Measurements from ENCODE around the gene CSAG1.
"Not testable (repeated sequence)": the region's sequence is repeated elsewhere in the genome, so short reads cannot be mapped to it uniquely, and the experiment has no call there.

The CSAG1 gene

GRCh38 chrX:152725409-152725808, 8.1 kb downstream of the CSAG1 start:
- no peaks in the 10 kb centered on the region for H3K4me1 ChIP-seq (ENCODE audit: insufficient read depth, low read length)
- no peaks in the 10 kb centered on the region for H3K36me3 ChIP-seq (ENCODE audit: insufficient read depth, low read length)
- H3K9me3 ChIP-seq (ENCODE audit: control insufficient read depth, insufficient read depth, low read length): no peaks in the 10 kb centered on the region
- H3K9ac ChIP-seq (ENCODE audit: low read depth, low read length): no peak overlapping the region

- not testable (repeated sequence) for H3K9ac ChIP-seq (ENCODE audit: low read depth, low read length); H3K9me3 ChIP-seq (ENCODE audit: control insufficient read depth, insufficient read depth, low read length); H3K4me1 ChIP-seq (ENCODE audit: insufficient read depth, low read length); H3K36me3 ChIP-seq (ENCODE audit: insufficient read depth, low read length)
Observed at GRCh38 chrX:152713815-152714787, 19.4 kb downstream of the CSAG1 start, which contains the start of gene MAGEA2B. MAGEA2B (plus strand) TSS chrX:152714628; CDS start chrX:152717107, 2,479 bp downstream.

DNA sequence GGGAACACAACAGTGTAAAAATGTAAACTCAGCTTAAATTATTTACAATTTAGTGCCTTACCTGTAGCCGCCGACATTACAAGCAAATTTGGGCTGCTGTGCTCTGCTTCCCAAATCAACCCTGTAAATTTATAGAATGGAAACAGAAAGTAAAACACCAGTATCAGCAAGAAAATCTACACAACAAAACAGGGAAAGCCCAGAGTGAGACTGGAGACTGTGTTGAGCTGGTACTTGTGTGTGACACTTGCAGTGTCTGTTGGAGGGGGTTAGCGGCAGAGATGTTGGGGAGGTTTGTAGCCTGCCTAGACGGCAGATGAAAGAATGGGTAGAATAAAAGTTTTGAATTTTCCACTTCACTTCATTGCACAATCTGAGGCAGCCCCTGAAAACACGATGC, 20.3 kb downstream of the CSAG1 start:
- not testable (repeated sequence) for H3K9ac ChIP-seq (ENCODE audit: low read depth, low read length); H3K36me3 ChIP-seq (ENCODE audit: insufficient read depth, low read length); H3K9me3 ChIP-seq (ENCODE audit: control insufficient read depth, insufficient read depth, low read length); H3K4me1 ChIP-seq (ENCODE audit: insufficient read depth, low read length)

GRCh38 chrX:152709173-152709572, 24.3 kb downstream of the CSAG1 start, which contains the start of gene CSAG2:
CSAG2 (minus strand) TSS chrX:152709273; CDS start chrX:152709112, 161 bp downstream.
- H3K9ac ChIP-seq (ENCODE audit: low read depth, low read length): not testable (repeated sequence)

DNA sequence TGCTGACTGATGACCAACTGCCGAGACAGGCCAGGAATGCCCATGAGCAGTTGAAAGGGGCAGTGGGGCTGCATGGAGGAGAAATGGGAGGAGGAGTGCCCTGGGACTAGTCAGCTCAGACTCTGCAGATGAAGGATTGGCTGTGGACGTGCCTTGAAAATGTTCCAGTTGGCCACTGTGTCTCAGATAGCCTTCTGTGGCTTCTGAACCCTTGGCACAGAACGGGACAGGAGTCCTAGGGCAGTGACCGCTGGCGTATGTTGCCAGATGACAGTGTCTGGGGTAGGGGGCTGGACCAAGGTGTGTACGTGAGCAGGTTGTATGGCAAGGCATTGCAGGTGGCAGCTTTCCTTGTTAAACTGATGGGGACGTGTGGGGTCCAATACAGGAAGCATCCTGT, 27.0 kb downstream of the CSAG1 start:
- H3K9me3 ChIP-seq (ENCODE audit: control insufficient read depth, insufficient read depth, low read length); H3K9ac ChIP-seq (ENCODE audit: low read depth, low read length); H3K36me3 ChIP-seq (ENCODE audit: insufficient read depth, low read length); H3K4me1 ChIP-seq (ENCODE audit: insufficient read depth, low read length): not testable (repeated sequence)

More at GRCh38 chrX:152709173-152709572, 24.3 kb downstream of the CSAG1 start, which contains the start of gene CSAG2:
- H3K9me3 ChIP-seq (ENCODE audit: control insufficient read depth, insufficient read depth, low read length); H3K4me1 ChIP-seq (ENCODE audit: insufficient read depth, low read length); H3K36me3 ChIP-seq (ENCODE audit: insufficient read depth, low read length): not testable (repeated sequence)

DNA sequence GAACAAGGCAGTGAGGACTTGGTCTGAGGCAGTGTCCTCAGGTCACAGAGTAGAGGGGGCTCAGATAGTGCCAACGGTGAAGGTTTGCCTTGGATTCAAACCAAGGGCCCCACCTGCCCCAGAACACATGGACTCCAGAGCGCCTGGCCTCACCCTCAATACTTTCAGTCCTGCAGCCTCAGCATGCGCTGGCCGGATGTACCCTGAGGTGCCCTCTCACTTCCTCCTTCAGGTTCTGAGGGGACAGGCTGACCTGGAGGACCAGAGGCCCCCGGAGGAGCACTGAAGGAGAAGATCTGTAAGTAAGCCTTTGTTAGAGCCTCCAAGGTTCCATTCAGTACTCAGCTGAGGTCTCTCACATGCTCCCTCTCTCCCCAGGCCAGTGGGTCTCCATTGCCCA, 33.1 kb downstream of the CSAG1 start:
- H3K4me1 ChIP-seq (ENCODE audit: insufficient read depth, low read length); H3K36me3 ChIP-seq (ENCODE audit: insufficient read depth, low read length); H3K9ac ChIP-seq (ENCODE audit: low read depth, low read length); H3K9me3 ChIP-seq (ENCODE audit: control insufficient read depth, insufficient read depth, low read length): not testable (repeated sequence)

- H3K4me1 ChIP-seq (ENCODE audit: insufficient read depth, low read length); H3K9ac ChIP-seq (ENCODE audit: low read depth, low read length); H3K36me3 ChIP-seq (ENCODE audit: insufficient read depth, low read length); H3K9me3 ChIP-seq (ENCODE audit: control insufficient read depth, insufficient read depth, low read length): not testable (repeated sequence)
Observed at GRCh38 chrX:152697952-152698931, 35.3 kb downstream of the CSAG1 start, which contains the start of gene MAGEA3. MAGEA3 (plus strand) TSS chrX:152698794; CDS start chrX:152700833, 2,039 bp downstream.

GRCh38 chrX:152681012-152681411, 52.5 kb downstream of the CSAG1 start:
- H3K4me1 ChIP-seq (ENCODE audit: insufficient read depth, low read length); H3K9me3 ChIP-seq (ENCODE audit: control insufficient read depth, insufficient read depth, low read length); H3K9ac ChIP-seq (ENCODE audit: low read depth, low read length); H3K36me3 ChIP-seq (ENCODE audit: insufficient read depth, low read length): not testable (repeated sequence)

Measured in ES-I3 (cell line).